ENCODE data around the gene EBF3.

The EBF3 gene

DNA sequence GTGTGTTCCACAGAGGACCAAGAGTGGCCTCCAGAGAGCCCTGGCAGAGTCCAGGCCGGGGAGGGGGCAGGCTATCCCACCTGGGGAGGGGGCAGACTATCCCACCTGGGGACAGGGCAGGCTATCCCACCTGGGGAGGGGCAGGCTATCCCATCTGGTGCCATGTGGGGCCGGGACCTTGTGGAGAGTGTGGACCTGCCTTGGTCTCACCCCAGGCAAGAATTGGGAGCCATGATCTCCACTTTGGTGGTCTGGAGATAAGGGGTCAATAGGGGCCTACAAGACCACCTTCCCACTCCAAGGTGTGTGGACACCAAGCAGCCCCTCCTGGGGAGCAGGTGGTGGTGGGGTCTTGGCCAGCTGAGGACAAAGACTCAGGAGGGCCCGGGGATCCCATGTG, 138.2 kb downstream of the EBF3 start:
- no peak for DNase-seq

DNA sequence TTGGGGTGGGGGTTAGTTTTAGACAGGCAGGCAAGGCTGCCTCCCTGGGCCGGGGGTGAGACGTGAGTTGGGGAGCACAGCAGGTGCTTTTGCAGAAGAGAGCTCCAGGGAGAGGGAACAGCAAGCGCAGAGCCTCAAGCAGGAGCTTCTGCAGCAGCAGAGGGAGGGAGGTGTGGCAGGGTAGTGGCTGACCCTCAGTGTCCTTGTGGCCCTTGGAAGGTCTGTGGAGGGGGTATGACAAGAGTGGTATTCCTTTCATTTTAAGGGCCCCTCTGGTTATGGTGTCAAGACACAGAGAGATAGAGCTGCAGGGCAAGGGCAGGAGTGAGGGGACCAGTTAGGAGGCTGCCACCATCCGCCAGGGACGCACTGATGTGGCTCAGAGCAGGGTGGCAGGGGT, 138.9 kb downstream of the EBF3 start:
- no peak for DNase-seq

DNA sequence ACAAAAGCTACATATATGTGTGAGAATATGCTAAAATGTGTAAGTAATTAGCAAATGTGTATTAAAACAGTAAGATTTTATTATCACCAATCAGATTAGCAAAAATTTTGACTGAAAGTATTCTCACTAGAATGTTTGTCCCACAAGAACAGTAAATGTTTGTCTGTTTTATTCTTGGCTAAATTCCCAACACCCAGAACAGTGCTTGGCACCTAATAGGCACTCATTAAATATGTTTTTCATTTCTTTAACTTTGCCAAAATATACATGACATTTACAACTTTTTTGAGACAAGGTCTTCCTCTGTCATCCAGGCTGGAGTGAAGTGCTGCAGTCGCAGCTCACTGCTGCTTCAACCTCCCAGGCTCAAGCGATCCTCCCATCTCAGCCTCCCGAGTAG, 143.6 kb downstream of the EBF3 start:
- DNase-seq = no peak

DNA sequence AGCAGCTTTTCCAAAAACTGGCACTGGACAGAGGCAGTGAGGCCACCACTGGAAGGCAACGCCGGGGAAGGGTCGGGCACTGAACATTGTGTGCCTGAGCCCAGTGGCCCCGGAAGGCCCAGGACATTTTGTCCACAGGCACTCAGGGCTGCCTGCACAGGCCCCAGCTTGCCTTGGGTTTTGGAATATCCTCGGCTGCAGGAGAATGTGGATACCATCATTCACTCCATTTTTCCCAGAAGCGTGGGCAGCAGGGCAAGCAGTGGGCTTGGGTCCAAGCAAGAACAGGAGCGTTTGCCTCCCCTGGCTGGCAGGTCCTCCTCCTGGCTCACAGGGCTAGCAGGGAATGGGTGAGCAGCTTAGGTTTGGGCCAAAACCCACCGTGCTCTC, 147.4 kb downstream of the EBF3 start:
- no peak for DNase-seq

DNA sequence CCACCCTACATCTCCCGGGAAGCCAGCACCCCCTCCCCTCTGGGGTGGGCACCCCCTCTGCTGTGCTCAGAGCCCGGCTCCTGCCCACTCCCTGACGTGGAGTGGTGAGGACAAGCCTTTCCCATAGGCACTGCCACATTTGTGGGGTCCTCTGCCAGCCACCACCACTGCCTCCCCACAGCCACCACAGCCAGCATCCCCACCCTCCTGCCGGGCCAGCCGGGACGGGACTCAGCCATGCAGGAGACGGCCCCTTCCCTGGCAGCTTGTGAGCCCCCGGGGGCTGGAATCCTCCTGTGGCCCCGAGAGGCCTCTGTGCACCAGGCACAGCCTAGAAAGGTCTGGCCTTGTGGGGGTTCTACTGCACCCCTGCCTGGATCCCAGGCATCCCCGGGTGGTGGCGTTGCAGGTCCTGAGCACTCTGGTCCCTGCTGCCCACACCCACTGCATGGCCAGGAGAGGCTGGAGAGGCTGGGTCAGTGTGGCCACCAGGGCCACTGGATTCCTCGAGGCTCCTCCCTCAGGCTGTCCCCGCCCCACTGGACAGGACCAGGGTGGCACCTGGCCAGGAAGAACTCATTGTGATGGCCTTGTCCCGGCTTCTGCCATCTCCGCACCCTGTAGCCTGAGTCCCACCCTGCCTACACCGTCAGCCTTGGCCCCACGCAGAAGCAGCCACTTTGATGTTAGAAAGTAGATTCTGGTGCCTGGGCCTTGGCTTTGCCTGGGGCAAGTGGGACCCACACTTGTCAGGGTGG, 148.0 kb downstream of the EBF3 start:
- DNase-seq = no peak

DNA sequence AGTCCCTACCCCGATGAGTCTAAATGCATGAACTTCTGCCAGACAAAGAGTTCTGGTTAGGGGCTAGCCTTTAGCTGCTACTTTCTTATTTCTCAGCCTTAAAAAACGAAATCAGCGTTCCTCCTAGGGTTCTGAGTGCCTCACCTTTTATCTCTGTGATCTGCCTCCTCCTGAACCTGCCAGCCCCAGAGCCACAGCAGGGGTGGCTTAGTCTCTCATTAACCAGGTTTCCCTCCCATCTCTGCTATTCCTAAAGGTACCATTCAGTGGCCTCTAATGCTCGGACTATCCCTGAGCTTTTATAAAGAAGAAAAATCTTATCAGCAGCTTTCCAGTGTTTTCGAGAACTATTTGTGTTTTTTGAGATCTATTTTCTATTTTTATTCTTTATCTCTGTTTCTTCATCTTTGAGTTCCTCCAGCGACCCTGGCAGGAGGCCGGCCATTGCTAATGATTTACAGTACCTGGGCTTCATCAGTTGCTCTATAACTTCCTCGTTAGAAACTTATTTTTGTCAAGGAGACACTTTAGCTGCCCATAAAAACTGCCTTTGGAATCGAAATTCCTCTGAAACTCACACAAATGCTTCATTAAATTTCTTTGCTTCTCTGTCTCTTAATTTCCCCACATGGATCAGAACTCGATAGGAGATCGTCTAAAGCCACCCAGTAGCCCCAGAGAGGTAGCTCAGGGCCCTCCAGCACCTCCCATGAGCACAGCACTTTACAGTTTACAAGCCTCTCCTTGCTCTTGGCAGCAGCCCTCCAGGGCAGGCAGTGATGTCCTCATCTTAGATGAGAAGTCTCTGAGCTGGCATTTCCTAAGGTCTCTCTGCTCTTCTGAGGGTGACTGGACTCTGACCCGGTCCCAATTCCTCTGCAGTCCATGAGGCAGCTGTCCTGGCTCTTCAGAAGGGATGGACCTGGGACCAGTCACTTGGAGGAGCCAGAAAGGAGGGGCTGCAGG, 149.1 kb downstream of the EBF3 start:
- DNase-seq = no peak

DNA sequence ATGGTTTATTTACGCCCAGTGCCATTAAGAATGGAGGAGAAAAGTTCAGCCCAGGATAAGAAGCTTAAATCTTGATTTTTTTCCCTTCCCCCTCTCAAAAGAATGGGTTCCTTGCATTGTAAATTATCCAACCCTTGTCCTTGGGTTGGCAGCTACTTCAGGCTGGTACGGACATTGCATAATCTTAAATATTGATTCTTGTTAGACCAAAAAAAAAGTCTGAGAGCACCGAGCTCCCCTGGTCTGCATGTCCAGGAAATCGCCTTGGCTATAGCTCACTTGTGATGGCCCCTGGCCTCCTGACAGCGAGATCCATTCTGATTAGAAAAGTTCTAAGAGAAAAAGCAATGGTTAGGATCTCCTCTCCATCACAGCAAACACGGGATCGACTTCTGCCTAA, 151.7 kb downstream of the EBF3 start:
- no peak for DNase-seq

DNA sequence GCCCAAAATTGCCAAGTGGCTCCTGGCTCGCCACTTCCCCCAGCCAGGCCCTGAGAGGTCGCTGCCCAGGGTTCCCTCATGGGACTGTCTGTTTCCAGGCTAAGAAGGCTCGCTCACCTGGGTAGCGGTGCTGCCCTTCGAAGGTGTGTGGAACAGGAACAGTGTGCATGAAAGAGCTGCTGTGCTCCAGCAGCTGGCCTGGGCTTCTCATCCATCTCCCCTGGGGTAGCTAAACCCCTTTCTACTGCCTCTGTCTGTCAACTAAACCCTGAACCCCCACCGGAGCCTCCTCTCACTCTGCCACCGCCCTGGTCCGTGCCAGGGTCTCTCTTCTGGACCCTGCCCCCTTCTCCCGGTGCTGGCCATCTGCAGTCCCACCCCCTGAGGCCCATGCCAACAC, 152.9 kb downstream of the EBF3 start:
- no peak for DNase-seq

DNA sequence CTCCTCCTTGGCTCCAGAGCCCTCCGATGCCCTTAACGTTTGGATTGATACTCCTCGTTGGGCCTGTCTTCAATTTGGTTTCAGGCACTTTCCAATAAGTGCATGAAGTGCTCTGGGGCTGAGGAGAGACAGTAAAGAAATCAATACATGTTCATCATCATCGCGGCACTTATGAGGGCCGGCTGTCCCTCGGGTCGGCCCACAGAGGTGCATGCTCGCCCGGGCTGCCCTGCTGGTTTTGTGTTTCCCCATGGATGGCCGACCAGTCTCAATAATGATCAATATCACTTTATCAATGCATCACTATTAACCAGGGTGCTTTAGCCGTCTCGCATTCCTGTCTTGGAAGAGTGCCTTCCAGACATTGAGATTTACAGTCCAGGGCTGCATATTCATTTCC, 154.2 kb downstream of the EBF3 start:
- no peak for DNase-seq

DNA sequence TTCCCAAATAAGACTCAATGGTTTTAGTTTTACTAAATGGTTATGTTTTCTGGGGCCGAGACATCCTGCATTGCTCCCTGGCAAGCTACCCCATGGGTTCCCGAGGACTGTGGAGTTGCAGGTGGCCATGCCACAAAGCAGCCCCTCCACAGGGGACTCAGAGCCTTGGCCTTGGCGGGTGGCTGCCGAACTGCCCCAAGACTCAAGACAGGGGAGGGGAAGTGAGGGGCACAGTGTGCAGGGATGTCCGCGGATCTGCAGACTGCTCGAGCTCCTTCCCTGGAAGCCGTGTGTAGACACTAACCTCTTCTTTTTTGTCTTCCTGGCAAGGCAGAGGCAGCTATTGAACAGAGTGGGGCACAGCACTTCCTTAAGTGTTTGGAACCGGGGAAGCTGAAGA, 154.6 kb downstream of the EBF3 start:
- DNase-seq = no peak

DNA sequence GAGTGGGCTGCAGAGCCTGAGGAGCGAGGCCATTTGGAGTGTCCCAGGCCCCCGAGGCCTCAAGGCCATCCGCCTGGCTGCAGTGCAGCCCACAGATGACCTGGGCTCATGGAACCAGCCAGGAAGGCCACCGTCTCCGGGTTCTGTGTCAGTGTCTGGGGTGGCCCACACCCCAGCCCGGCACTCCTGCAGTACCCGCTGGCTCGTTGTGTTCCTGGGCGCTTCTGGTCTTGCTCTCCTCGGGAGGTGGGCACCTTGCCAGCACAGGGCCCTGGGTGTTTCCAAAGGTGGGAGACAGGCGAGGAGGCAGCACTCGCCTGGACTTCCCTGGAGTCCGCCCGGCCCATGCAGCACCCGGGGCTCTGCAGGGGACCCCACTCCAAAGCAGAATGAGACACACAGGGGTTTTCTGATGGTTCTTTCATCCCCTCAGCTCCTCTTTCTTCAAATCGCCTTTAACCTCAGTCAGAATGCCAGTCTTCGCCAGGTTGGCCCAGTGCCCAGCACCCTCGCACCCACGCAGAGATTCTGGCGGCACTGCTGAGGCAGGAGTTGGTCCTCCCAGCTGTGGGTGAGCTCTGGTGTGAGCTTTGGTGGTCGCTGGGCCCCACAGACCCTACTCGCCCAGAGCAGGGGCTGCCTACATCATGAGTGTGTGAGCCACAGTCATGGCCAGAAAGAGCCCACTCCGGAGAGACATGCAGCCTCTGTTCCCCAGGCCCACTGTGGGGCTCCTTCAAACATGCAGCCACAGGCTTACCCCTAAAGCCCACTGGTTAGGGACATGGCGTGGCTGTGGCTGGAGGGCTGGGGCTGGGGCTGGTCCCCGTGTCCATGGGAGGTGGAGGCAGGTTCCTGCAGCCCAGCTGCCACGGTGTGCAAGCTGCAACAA, 155.7 kb downstream of the EBF3 start:
- no peak for DNase-seq

DNA sequence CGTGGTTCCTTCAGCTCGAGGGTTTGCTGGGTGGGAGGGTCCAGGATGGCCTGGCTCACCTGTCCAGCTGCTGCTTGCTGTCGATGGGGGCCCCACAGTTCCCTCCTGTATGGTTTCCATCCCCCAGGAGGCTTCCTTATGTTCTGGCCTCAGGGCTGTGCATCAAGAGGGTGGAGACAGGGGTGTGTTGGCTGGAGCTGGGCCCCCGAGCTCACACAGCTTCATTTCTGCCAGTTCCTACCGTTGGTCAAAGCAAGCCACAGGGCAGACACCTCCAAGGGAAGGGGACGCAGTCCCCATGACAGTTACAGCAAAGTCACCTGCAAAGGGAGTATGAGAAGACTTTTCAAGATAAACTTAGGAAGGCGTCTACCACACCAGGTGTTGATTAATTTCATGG, 156.9 kb downstream of the EBF3 start:
- no peak for DNase-seq

DNA sequence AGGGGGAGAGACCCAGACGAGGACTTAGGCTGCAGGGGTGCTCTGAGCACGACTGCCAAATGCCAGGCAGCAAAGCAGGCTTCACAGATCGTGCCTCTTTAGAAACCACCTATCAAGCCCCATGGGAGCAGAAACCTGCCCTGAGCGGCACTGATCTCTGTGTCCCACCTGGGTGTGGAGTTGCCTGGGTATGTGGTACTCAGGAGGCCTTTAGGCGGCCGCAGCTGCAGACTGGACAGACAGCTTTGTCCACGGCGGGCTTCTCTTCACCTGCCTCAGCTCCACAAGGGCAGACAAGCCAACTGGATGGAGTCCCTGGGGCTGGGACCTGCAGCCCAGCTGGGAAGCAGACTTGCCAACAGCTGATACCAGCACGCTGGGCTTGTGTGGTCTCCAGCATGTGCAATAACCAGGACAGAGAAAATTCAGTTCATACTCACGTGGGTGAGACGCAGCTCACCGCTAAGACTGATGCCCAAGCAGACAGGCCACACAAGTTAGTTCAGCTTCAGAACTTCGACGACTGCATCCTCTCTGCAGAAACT, 163.2 kb downstream of the EBF3 start:
- DNase-seq = no peak

DNA sequence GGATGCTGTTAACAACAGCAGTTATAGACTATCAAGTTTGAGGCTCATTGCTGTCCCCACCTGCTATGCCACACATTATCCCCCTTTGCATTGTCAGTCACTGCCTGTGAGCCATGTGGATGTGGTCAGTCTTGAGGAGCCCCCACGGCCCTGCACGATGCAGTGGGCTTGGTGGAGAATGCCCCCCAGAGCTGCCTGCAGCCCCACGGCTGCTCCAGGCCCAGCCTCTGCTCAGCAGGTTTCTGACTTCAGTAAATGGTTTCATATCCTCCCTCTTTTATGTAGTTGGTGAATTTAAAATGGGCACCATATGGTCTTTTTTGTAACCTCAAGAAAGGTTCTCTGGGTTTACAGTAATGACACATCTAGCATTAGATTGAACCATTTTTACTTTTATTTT, 164.1 kb downstream of the EBF3 start:
- DNase-seq = no peak

DNA sequence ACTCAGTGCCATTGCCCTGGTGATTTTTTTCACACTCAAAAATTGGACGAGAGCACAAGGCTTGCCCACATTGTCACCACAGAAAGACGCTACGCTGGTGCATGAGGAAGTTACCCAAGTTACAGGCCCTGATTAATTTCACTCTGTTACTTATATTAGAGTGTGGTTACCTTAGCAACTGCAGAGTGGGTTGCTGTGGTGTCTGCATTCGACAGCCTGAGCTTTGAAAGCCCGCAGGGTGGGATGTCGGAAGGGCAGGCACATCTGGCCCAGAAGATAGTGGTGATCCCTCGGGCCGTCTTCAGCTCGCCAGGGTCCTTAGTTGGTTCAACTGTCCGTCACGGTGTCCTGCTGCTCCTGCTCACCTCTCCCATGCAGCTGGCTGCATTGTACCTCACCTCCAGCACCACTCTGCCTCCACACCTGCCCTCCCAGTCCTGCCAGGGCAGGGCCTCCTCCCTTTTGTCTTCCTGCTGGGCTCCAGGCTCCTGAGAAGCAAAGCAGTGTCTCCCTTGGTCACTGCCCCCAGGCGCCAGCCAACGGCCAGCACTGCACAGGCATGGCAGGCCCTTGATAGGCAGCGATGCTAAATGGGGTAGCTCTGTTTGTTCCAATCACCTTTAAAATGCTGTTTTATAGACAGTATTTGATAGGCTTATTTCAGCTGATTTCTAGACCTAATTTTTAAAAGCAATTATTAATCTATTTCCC, 167.2 kb downstream of the EBF3 start:
- no peak for DNase-seq

DNA sequence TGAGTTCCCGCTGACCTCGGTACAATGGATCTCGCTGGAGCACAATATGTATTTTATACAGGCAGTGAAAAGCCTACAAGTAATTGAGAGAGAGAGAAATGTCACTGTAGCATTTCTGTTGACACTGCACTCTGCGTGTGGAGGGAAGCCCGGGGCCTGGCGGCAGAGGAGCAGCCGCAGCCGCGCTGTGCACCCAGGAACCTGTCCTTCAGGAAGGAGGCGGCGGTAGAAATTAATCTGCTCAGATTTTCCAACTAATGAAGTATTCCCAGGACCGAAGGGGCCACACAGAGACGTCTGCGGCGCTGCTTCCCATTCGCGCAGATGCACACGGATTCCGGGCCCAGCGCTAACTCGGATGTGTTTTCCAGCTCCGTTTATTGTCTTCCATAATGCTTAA, 170.1 kb downstream of the EBF3 start:
- DNase-seq = no peak

DNA sequence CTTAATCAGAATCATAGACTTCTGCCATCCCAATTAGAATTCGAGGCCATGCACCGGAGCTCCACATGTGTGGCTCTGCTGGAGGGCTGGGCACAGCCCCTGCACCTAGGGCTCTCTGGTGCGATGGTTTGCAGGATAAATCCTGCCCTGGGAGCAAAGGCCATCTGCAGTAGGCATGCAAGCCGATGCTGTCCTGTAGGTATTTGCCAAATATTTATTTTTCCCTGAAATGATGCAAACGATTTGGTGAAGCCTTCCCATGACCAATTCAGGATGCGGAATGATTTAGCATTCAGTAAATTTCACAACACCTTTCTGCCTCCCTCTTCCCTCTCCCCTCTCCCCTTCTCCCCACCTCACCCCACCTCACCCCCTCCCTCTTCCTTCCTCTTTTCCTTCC, 170.6 kb downstream of the EBF3 start:
- DNase-seq = no peak

DNA sequence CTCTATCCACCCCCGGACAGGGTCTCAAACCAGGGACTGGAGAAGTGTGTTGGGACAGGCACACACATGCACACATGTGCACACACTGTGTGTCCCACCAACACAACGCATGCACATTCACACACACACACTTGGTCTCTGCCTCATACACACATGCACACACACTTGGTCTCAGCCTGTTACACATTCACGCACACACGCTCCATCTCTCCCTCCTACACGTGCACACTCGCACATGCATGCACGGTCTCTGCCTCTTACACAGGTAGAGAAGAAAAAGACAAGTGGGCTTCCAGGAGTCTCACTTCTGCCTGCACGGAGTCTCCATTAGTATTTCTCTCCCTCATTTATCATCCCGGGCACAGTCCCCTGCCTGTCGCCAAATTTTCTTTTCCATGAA, 171.2 kb downstream of the EBF3 start:
- DNase-seq = no peak

DNA sequence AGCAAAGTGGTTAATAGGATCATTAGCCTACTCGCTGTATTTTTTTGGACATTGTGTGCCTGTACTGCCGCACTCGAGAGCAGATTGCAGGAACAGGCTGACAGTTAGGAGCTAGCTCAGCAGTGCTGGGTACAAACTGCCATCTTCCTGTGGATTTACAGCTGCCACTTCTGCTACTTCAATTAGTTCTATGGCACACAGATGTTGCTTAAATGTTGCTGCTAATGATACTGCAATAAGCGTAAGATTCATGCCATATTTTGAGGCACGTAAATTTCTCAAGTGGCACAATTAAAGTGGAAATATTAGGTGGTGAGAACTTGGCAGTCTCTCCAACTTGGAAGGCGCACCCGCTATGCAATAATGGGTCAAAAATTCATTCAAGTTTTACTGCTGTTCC, 171.9 kb downstream of the EBF3 start:
- DNase-seq = no peak

DNA sequence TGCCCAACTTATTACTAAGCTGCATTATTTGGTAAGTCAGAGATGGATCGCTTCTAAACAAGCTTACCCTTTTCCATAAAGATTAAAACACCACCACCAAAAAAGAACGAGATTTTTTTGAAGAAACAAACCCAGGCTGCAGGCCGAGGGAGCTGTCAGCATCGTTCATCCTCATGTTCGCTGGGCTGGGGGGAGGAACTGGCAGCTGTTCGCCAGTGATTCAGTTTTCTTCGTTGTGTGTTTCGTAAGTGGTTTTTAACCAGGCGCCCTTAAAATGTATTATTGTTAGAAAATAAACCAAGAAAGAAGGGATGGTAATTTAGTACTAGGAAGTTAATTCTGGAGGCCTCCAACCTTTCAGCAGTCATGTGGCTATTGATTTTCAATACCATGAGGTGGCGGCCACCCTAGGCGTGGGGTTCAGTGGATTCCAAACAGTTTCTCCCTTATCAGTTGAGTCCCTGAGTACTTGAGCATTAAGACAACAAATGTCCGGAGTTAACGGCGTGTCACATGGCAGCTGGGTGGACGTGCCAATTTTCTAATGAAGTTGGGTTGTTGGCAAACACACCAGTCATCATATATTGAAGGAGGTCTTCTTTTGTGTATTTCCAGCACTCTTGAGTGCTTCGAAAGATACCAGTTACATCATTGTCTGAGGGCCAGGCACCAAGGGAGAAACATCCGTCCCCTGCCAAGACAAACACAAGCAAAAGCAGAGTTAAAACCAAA, 173.2 kb downstream of the EBF3 start:
- DNase-seq = no peak

DNA sequence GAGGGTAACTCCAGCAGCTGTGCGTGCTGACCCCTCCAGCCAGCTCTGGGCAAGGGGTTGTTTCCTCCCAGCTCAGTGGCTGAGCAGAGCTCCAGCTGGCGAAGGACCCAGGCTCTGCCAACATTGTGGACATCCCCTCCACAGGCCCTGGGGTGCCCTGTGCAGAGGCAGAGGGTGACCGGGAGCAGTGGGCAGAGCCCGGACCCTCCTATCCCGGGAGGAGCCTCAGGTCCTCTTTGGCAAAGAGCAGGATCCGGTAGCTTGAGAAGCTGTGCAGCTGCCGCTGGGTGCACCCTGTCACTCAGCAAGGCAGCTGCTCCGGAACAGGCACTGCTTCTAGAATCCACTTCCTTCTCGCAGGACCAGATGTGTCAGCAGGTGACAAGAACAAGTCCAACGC, 175.9 kb downstream of the EBF3 start:
- no peak for DNase-seq

DNA sequence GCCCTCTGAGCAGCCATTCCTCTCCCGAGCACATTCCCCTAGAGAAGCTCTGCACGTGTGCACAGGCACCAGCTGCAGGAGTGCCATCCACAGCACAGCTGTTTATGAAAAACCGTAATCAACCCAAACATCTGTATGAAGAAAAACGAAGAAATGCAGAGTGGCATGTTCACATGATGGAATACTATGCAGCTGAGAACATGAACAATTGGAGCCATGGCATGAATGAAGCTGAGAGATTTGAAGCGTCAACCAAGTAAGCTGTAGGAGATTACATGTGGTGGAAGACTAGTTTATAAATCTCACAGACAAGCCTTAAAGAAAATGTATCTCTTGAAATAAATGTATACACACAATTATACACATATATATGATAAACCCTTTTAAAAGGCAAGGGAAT, 176.5 kb downstream of the EBF3 start:
- DNase-seq = no peak
